CD4-positive, alpha-beta T cell treated with Interleukin-4 for 1 hour (primary cell): ENCODE results near the gene SPRED2.

ENCODE experiments used
- DNase-seq, 2 donors: peaks; one replicate each; pipeline ENCODE4 v3.0.0-alpha.2; 2020 to 2022

Gene SPRED2

GRCh38 chr2:65413106-65413505 lies 19.3 kb downstream of the SPRED2 start:
- DNase-seq: no peak

- no peak for DNase-seq
Observed at GRCh38 chr2:65411056-65411795, 21.2 kb downstream of the SPRED2 start.

DNA sequence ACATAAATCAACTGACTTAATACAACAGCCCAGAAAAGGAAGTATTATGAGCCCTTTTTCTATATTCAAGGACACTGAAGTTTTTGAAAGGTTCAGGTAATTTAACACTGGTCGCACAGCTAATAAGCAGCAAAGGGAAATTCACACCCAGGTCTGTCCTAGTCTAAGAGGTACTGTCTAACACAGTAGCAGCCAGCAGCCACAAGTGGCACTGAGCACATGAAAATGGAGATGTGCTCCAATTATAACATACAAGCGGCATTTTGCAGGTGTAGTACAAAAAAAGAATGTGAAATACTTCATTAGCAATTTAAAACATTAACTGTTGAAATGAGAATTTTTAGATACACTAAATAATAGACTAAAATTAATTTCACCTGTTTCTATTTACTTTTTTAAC lies 23.4 kb downstream of the SPRED2 start:
- no peak for DNase-seq

DNA sequence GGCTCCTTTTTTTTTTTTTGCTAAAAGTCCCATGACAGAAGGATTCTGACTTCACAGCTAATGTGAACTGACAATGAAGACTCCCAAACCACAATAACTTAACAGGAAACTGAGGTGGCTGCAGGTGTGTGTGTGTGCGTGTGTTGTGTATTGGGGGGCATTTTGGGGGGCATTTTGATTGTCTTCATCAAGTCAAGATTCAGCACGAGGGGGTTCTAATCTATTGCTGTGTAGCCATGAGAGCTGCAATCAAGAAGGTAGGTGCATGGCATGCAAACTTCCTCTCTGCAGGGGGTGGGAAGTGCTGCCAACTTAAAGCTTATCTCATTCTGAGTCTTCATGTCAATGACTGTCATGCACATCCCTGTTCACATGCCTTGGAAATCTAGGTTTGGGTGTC lies 25.2 kb downstream of the SPRED2 start:
- no peak for DNase-seq

DNA sequence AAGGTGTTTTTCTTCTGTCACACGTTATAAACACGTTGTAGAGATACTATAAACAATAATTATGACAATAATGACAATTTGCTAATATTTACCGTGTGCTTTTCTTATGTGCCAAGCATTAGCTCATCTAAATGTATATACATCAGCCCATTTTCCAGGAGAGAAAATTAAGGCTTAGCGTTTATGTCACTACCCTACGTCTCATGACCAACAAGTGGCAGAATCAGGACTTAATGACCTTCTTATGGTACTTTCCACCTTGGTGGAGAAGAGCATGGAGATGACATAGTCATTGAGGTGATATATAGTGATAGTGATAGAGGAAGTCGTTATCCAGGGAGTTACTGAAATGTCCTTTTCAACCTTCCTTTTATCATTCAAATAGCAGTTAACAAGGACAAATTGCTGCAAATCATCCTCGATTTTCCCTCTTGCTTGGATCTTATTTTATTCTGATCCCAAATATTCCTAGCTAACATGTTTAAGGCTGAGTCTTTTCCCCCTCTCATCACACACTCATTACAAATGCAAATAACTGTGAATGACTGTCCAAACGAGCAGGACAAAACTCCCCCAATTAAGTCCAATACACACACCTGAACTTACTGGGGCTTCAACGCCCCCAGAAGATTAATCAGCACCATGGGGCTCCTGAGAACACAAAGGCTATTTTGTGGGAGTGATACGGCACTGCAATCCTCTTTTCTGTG lies 27.3 kb downstream of the SPRED2 start:
- no peak for DNase-seq

- no peak for DNase-seq
Observed at GRCh38 chr2:65403529-65403915, 28.9 kb downstream of the SPRED2 start.

DNA sequence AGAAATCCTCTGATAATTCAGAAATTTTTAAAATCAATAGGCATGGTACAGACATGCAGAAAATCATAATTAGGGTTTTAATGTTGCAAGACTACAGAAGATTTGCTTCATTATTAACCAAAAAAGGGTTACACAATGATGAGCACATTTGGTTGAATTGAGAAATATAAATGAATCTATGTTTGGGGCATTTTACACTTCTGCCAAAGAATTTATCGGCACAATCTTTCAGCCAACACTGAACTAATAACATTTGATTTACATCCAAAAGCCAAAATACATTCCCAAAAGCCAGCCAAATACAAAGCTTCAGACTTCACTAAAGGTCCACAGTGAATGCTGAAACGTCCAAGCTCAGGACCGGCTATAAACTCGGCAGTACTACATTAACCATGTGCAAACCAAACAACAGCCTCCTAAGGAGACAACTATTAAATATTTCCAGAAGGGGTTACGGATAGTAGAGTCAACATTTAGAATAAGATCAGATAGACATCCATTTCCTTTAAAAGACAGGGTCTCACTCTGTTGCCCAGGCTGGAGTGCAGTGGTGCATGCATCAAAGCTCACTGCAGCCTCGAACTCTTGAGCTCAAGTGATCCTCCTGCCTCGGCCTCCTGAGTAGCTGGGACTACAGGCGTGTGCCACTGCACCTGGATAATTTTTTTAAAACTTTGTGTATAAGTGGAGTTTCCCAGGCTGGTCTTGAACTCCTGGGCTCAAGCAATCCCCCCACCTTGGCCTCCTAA lies 29.4 kb downstream of the SPRED2 start:
- no peak for DNase-seq

DNA sequence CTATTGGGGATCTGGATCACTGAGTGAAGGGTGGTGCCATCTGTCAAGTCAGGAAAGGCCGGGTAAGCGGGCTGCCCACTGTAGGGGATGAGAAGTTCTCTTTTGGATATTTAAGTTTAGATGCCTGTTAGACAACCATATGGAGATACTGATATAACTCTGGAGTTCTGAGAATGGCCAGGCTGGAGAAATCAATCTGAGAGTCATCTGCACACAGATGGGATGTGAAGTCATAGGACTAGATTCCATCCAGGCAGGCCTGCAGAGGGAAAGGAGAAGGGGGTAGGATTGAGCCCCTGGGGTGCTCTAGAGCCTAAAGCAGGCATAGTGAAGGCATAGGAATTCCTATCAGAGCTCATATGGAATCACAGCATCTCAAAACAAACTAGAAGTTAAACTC lies 30.1 kb downstream of the SPRED2 start:
- no peak for DNase-seq

DNA sequence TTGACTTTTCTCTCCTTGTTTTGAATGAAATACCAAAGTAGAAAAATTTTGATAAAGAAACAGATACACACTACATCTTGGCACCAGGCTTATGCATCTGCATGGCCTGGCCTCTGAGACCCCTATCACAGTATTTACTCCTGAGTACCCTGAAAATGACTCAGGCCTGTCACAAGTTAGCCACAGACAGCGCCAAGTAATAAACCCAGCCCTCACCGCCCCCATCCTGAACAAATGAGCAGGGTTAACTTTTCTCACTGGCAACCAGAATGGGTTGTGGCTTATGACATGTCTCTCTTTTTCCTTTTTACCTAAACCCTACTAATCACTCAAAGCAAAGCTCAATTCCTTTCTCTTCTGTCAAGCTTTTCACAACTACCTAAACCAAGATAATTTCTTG lies 35.3 kb downstream of the SPRED2 start:
- DNase-seq: no peak

DNA sequence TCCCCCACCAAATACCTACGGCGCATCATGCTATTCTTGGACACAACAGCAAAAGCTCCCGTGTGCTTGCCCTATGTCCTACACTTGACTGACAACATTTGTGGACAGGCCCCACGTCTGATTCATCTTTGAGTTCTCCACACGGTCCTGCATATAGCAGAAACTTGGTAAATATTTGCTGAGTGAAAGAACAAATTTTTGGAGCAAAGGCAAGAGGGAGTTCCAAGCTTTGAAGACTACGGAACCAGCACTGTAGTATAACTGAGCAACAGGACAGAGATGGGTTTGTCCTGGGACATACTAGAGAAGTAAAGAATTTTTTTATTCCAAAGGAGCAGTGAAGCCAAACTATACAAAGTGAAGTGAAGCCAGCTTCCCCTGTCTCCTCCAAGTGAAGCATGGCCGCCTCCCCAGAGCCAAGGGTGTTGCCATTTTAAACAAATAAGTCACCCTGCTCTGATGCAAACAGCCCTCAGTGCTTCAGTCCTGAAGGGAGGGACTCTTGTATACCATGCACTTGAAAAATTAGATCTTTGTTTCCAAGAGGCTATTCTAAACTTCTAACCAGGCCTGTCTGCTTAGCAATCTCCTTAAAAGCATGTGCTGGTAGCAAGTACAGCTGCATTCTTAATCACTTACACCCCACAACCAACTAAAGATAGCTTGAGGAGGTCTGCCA lies 35.9 kb downstream of the SPRED2 start:
- DNase-seq: no peak

DNA sequence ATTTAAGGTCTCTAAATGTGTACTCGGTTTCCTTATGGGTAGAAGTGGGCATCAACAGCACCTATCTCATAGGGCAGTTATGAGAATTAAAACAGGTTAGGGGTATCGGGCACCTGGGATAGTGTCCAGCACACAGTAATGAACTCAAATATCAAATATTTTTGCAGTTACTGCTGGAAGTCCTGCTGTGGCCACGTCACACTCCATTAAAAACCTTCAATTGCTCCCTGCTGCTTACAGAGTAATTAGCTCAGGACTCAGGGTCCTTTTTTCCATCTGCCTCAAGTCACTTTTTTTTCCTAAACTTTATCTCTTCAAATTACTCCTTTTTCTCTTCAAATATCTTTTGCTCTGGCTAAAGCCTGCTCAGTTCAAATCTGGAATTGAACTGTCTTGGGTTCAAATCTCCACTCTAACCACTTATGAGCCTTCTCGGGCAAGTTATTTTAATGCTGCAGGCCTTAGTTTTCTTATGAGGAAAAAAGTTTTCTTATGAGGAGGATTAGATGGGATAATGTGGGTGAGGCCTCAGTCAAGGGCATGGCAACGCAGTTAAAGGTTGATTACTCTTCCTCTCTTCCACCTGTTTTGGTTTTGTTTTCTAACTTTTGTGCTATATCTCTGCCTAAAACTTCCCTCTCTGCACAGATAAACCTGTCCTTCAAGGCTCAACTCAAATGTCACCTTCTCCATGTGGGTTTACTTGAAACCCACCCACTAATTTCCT lies 36.6 kb downstream of the SPRED2 start:
- no peak for DNase-seq

- DNase-seq: no peak
Observed at GRCh38 chr2:65393743-65394422, 38.5 kb downstream of the SPRED2 start.

DNA sequence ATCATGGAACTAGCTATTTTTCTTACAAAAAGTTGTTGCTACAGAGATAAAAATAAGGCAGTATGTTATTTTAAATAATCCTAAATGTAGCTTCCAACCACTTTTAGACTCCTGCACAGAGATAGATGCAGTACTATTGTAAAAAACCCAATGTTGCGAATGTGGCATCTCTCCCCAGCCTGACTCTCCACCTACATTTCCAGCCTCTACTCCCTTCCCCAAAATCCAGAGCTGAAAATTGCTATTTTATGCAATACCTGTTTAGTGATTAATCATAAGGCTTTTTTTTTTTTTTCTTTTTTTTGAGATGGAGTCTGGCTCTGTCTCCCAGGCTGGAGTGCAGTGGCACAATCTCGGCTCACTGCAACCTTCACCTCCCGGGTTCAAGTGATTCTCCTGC lies 39.4 kb downstream of the SPRED2 start:
- no peak for DNase-seq

DNA sequence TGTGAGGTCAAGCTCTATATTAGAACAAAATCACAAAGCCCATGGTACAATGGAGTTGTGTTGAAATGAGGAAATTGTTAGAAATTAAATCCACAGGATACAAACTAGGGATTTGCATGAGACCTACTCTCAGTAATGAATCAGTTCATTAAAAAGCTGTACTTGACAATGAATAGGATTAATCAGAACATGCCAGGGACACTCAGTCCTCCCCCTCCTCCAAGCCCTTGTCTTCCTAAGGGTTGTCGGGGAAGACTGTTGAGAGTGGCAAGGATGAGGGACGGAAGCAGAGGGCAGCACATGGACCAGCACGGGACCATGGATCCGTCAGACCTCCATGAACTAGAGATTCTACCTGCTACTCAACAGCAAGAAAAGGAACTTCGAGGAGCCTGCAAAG lies 39.8 kb downstream of the SPRED2 start:
- no peak for DNase-seq

DNA sequence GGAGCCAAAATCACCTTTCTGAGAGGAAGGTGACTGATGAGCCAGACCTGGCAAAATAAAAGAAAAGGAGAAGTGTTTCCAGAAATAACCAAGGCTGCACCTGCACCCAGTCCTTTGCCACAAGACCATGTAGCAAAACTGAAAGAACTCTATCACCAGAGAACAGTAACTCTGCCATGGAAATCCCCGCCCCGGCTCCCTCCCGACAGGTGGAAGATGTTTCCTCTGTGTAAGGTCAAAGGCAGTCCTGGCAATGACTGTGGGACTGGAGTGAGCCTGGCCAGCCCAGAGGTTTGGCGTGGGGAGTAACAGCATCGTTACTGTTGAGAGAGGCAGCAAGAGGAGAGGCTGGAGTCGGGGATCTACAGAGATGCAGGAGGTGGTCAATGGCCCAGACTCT lies 42.3 kb downstream of the SPRED2 start:
- peak in 1 of 2 donors; percentile 41 for DNase-seq

- no peak for DNase-seq
Observed at GRCh38 chr2:65389476-65389875, 42.9 kb downstream of the SPRED2 start.

DNA sequence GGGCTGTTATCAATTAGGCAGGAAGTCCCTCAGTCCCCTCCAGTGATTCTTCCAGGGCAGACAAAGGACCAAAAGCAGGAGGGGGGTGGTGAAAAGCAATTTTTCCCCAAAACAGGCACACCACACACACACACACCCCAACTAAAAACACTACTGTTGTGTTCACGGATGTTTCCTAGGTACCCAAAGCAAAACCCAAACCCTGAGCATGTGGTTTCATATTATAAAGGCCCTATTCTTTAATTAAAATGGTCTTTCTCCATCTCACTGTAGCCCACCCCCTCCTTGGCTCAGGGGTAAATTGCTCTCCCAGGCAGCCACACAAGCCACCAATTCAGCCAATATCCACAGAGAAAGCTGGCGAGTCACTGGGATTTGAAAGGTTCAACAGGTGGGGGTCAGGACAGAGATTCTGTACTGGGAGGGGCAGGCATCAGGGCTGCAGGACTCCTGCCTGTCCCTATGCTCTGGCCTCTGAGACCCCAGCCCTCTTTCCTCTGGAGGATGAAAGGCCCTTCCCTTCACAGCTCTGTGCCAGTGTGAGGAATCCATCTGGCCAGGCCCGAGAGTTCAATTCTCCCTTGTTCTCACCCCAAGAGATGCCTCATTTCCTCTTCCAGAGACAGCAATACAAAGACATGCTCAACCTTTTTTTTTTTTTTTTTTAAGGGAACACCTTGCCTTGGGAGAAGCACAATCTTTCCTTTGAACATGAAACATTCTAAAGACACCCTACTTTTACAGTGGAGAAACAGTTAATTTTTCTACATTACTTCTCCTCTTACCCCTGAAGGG lies 43.6 kb downstream of the SPRED2 start:
- DNase-seq: no peak

DNA sequence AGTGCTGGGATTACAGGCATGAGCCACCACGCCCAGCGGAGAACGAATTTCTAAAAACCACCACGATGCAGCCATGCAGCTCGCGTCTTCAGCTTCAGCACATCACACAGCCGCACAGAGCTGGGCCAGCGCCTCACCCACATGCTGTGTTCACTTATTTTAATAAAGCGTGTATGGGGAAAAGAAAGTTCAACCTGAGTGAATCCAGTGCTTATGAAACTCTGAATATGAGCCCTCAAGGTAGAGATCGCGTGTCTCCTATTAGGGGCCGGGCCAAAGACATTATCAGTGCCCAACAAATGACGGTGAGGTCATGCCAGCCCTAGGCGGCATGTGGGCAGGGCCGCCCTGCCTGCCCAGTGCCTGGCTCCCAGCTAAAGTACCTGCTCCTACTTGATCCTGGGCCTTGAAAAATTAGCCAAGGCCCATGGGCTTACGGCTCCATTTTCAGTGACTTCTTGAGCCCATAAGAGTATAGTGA lies 44.3 kb downstream of the SPRED2 start:
- DNase-seq: no peak

DNA sequence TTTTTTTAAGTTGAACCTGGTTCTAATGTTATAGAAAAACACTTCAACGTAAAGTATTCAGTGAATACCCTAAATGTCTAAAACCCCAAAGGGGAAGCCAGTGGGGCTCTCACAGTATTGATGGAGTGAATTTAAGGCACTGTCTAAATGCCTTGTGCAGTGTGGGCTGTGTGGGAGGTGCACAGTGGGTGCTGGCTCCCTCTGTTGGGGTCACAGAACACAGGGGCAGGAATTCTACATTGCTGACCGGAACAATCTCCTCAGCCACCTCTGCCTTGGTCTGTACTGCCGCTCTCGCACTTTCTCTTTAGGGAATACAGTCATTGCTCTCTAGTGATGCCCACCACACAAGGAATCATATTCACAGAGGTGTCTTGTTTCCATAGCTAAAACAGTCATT lies 45.4 kb downstream of the SPRED2 start:
- no peak for DNase-seq

- no peak for DNase-seq
Observed at GRCh38 chr2:65386344-65386743, 46.1 kb downstream of the SPRED2 start.
